GM12891 (cell line): ENCODE results near the gene FXR2.
A peak's percentile ranks its signal among the peaks of the same experiment; 100 is the strongest.

Source experiments
- POLR2A ChIP-seq: IDR thresholded peaks from 2 replicates; pipeline ENCODE4 v1.6.1; 2011; ENCODE audit warnings: low read depth, low read length, control low read depth
- POLR2AphosphoS5 ChIP-seq: IDR thresholded peaks from 2 replicates; pipeline ENCODE4 v1.6.1; 2011; ENCODE audit warnings: low read depth, low read length, control low read depth
- SPI1 ChIP-seq: IDR thresholded peaks from 2 replicates; pipeline ENCODE4 v1.6.1; 2011; ENCODE audit warnings: low read depth, low read length, control low read depth

GRCh38 chr17:7627250-7628121 lies 12.8 kb upstream of the FXR2 start, which contains the start of gene SAT2:
- TF ChIP-seq POLR2A (peak; percentile 49; the same call in 1 of the 2 replicates), POLR2AphosphoS5 (no peak), SPI1 (no peak)
